HepG2 (cell line): ENCODE results near the gene STK4. TPM values are rescaled to one million over a fixed set of nuclear protein-coding genes. Genes with fewer than 3 reads are reported as not detected.

Experiments
- ARNTL ChIP-seq: sonication (generic); formaldehyde crosslinking; IDR thresholded peaks from 2 replicates; pipeline ENCODE4 v1.4.0; 2020; ENCODE audit warnings: mild to moderate bottlenecking, missing genetic modification reagents
- CAMTA2 ChIP-seq: sonication (generic); formaldehyde crosslinking; IDR thresholded peaks from 2 replicates; pipeline ENCODE4 v1.4.0; 2020; ENCODE audit warnings: mild to moderate bottlenecking, missing genetic modification reagents, borderline replicate concordance
- SNAI1 ChIP-seq: sonication (generic); formaldehyde crosslinking; IDR thresholded peaks from 2 replicates; pipeline ENCODE4 v1.5.0; 2020; ENCODE audit warnings: mild to moderate bottlenecking, missing genetic modification reagents, borderline replicate concordance
- TOPORS ChIP-seq: sonication (generic); formaldehyde crosslinking; IDR thresholded peaks from 2 replicates; pipeline ENCODE4 v1.8.0; 2023; ENCODE audit warnings: mild to moderate bottlenecking, missing genetic modification reagents
- U2AF1 ChIP-seq: fragments of 200-400 bp; formaldehyde crosslinking; optimal IDR thresholded peaks from 2 replicates; pipeline ENCODE3; 2017; ENCODE audit warnings: mild to moderate bottlenecking, low read depth, low read length
- ZC3H4 ChIP-seq: sonication (generic); formaldehyde crosslinking; IDR thresholded peaks from 2 replicates; pipeline ENCODE4 v1.4.0; 2020; ENCODE audit warnings: missing genetic modification reagents, borderline replicate concordance
- ZFP90 ChIP-seq: sonication (generic); formaldehyde crosslinking; IDR thresholded peaks from 2 replicates; pipeline ENCODE4 v1.8.0; 2022; ENCODE audit warnings: missing genetic modification reagents, mild to moderate bottlenecking, inconsistent platforms, borderline replicate concordance
- ZNF121 ChIP-seq: sonication (generic); formaldehyde crosslinking; IDR thresholded peaks from 2 replicates; pipeline ENCODE4 v1.5.0; 2020; ENCODE audit warnings: mild to moderate bottlenecking, missing genetic modification reagents
- ZNF260 ChIP-seq: sonication (generic); formaldehyde crosslinking; IDR thresholded peaks from 2 replicates; pipeline ENCODE4 v1.4.0; 2020; ENCODE audit warnings: missing genetic modification reagents, low read depth, mild to moderate bottlenecking, borderline replicate concordance
- ZNF292 ChIP-seq: sonication (generic); formaldehyde crosslinking; IDR thresholded peaks from 2 replicates; pipeline ENCODE4 v1.8.1; 2022; ENCODE audit warnings: mild to moderate bottlenecking, low read depth, missing genetic modification reagents, borderline replicate concordance
- ZNF496 ChIP-seq: sonication (generic); formaldehyde crosslinking; IDR thresholded peaks from 2 replicates; pipeline ENCODE4 v1.8.1; 2023; ENCODE audit warnings: mild to moderate bottlenecking, moderate library complexity, missing genetic modification reagents; ENCODE audit not compliant: insufficient replicate concordance
- ZNF557 ChIP-seq: sonication (generic); formaldehyde crosslinking; IDR thresholded peaks from 2 replicates; pipeline ENCODE4 v1.4.0; 2020; ENCODE audit warnings: missing genetic modification reagents
- ZNF616 ChIP-seq: sonication (generic); formaldehyde crosslinking; IDR thresholded peaks from 2 replicates; pipeline ENCODE4 v1.5.0; 2020; ENCODE audit warnings: low read depth, mild to moderate bottlenecking, missing genetic modification reagents
- ZNF773 ChIP-seq: sonication (generic); formaldehyde crosslinking; IDR thresholded peaks from 2 replicates; pipeline ENCODE4 v1.4.0; 2020; ENCODE audit warnings: missing genetic modification reagents, borderline replicate concordance
- polyA plus RNA-seq, 8 experiments: library from polyadenylated mRNA; depleted of rRNA in 3 of 8; stranded (reverse) in 7 of 8; unstranded in 1 of 8; fragments of >200 nt; fragmentation: Illumina TruSeq in 4 of 8; extraction: Trizol in 4 of 8; gene quantifications; 2 replicates each; pipeline versions ENCODE4 v1.2.1 to v1.2.3, GENCODE V29; 2011 to 2016; ENCODE audit warnings: low read depth in 4 of 8, missing spikeins in 1 of 8, mixed read lengths in 1 of 8; ENCODE audit not compliant: insufficient read depth in 1 of 8
- total RNA-seq, 5 experiments: library from RNA; depleted of rRNA; stranded (reverse); fragments of >200 nt; fragmentation: Illumina TruSeq; extraction: Trizol; gene quantifications; 2 replicates each; pipeline ENCODE4 v1.2.3, GENCODE V29; 2016; ENCODE audit warnings: low read depth in 1 of 5
- TF ChIP-seq, protein P1 (sequence below): sonication (generic); formaldehyde crosslinking; IDR thresholded peaks from 2 replicates; pipeline ENCODE4 v1.9.0; 2021; ENCODE audit warnings: missing genetic modification reagents, borderline replicate concordance
- TF ChIP-seq, protein P2 (sequence below): sonication (generic); formaldehyde crosslinking; IDR thresholded peaks from 2 replicates; pipeline ENCODE4 v1.5.1; 2020; ENCODE audit warnings: missing genetic modification reagents, mild to moderate bottlenecking, borderline replicate concordance
- TF ChIP-seq, protein P3 (sequence below): sonication (generic); formaldehyde crosslinking; IDR thresholded peaks from 2 replicates; pipeline ENCODE4 v1.5.0; 2020; ENCODE audit warnings: mild to moderate bottlenecking, missing genetic modification reagents, borderline replicate concordance
- TF ChIP-seq, protein P4 (sequence below): sonication (generic); formaldehyde crosslinking; IDR thresholded peaks from 2 replicates; pipeline ENCODE4 v1.4.0; 2020; ENCODE audit warnings: missing genetic modification reagents
- TF ChIP-seq, protein P5 (sequence below): sonication (generic); formaldehyde crosslinking; IDR thresholded peaks from 2 replicates; pipeline ENCODE4 v1.8.0; 2022; ENCODE audit warnings: mild to moderate bottlenecking, missing genetic modification reagents, moderate library complexity
- TF ChIP-seq, protein P6 (sequence below): sonication (generic); formaldehyde crosslinking; conservative IDR thresholded peaks from 2 replicates; pipeline ENCODE4 v1.8.1; 2023; ENCODE audit warnings: missing genetic modification reagents

The STK4 gene
- total and polyA plus RNA-seq, 2 of the 13 experiments (the other 11 are each of a cell fraction or from before 2014, with no cell fraction given), result 25.6 to 38.3 TPM

DNA sequence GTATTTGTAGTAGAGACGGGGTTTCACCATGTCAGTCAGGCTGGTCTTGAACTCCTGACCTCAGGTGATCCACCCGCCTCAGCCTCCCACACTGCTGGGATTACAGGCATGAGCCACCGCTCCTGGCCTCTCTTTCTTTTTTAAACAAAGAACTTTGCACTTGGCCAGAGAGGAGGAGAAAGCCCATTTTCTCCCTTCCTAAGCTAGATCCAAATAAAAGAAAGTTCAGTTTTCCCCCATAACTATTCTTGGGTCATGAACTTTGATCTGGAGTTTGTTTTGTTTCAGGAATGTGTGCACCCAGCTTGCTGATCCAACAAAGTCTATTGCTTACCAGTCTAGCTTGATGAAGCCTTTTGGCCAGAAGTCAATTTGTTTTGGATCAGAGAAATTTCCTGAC is 111.2 kb downstream of the STK4 start (continued):
- TF ChIP-seq CAMTA2 (CRISPR knock-in tag) (no peak), ZC3H4 (CRISPR knock-in tag) (no peak), ZNF773 (CRISPR knock-in tag) (no peak), ZNF496 (CRISPR knock-in tag) (no peak), ZNF121 (CRISPR knock-in tag) (0 out of 2 replicates have a peak, but pooled peaks have one; percentile 9), ZFP90 (no peak), ZNF557 (CRISPR knock-in tag) (no peak), SNAI1 (no peak), ARNTL (CRISPR knock-in tag) (no peak), U2AF1 (no peak), ZNF292 (CRISPR knock-in tag) (no peak), ZNF616 (CRISPR knock-in tag) (no peak), ZNF260 (no peak), TOPORS (no peak; the same call in 1 of the 2 replicates)
- TF ChIP-seq, protein P1, sequence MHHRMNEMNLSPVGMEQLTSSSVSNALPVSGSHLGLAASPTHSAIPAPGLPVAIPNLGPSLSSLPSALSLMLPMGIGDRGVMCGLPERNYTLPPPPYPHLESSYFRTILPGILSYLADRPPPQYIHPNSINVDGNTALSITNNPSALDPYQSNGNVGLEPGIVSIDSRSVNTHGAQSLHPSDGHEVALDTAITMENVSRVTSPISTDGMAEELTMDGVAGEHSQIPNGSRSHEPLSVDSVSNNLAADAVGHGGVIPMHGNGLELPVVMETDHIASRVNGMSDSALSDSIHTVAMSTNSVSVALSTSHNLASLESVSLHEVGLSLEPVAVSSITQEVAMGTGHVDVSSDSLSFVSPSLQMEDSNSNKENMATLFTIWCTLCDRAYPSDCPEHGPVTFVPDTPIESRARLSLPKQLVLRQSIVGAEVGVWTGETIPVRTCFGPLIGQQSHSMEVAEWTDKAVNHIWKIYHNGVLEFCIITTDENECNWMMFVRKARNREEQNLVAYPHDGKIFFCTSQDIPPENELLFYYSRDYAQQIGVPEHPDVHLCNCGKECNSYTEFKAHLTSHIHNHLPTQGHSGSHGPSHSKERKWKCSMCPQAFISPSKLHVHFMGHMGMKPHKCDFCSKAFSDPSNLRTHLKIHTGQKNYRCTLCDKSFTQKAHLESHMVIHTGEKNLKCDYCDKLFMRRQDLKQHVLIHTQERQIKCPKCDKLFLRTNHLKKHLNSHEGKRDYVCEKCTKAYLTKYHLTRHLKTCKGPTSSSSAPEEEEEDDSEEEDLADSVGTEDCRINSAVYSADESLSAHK (CRISPR knock-in tag), result no peak
- TF ChIP-seq, protein P2, sequence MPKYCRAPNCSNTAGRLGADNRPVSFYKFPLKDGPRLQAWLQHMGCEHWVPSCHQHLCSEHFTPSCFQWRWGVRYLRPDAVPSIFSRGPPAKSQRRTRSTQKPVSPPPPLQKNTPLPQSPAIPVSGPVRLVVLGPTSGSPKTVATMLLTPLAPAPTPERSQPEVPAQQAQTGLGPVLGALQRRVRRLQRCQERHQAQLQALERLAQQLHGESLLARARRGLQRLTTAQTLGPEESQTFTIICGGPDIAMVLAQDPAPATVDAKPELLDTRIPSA (CRISPR knock-in tag), result no peak
- TF ChIP-seq, protein P3, sequence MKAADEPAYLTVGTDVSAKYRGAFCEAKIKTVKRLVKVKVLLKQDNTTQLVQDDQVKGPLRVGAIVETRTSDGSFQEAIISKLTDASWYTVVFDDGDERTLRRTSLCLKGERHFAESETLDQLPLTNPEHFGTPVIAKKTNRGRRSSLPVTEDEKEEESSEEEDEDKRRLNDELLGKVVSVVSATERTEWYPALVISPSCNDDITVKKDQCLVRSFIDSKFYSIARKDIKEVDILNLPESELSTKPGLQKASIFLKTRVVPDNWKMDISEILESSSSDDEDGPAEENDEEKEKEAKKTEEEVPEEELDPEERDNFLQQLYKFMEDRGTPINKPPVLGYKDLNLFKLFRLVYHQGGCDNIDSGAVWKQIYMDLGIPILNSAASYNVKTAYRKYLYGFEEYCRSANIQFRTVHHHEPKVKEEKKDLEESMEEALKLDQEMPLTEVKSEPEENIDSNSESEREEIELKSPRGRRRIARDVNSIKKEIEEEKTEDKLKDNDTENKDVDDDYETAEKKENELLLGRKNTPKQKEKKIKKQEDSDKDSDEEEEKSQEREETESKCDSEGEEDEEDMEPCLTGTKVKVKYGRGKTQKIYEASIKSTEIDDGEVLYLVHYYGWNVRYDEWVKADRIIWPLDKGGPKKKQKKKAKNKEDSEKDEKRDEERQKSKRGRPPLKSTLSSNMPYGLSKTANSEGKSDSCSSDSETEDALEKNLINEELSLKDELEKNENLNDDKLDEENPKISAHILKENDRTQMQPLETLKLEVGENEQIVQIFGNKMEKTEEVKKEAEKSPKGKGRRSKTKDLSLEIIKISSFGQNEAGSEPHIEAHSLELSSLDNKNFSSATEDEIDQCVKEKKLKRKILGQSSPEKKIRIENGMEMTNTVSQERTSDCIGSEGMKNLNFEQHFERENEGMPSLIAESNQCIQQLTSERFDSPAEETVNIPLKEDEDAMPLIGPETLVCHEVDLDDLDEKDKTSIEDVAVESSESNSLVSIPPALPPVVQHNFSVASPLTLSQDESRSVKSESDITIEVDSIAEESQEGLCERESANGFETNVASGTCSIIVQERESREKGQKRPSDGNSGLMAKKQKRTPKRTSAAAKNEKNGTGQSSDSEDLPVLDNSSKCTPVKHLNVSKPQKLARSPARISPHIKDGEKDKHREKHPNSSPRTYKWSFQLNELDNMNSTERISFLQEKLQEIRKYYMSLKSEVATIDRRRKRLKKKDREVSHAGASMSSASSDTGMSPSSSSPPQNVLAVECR, result peak; percentile 35; the same call in 1 of the 2 replicates
- TF ChIP-seq, protein P4, sequence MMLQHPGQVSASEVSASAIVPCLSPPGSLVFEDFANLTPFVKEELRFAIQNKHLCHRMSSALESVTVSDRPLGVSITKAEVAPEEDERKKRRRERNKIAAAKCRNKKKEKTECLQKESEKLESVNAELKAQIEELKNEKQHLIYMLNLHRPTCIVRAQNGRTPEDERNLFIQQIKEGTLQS (CRISPR knock-in tag), result no peak
- TF ChIP-seq, protein P5, sequence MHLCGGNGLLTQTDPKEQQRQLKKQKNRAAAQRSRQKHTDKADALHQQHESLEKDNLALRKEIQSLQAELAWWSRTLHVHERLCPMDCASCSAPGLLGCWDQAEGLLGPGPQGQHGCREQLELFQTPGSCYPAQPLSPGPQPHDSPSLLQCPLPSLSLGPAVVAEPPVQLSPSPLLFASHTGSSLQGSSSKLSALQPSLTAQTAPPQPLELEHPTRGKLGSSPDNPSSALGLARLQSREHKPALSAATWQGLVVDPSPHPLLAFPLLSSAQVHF (CRISPR knock-in tag), result no peak
- TF ChIP-seq, protein P6, sequence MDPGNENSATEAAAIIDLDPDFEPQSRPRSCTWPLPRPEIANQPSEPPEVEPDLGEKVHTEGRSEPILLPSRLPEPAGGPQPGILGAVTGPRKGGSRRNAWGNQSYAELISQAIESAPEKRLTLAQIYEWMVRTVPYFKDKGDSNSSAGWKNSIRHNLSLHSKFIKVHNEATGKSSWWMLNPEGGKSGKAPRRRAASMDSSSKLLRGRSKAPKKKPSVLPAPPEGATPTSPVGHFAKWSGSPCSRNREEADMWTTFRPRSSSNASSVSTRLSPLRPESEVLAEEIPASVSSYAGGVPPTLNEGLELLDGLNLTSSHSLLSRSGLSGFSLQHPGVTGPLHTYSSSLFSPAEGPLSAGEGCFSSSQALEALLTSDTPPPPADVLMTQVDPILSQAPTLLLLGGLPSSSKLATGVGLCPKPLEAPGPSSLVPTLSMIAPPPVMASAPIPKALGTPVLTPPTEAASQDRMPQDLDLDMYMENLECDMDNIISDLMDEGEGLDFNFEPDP (CRISPR knock-in tag), result no peak
